Measurements from ENCODE around the gene NFAT5.
"Not testable (repeated sequence)": the region's sequence is repeated elsewhere in the genome, so short reads cannot be mapped to it uniquely, and the experiment has no call there.

The NFAT5 gene

GRCh38 chr16:69596801-69597200, 31.0 kb downstream of the NFAT5 start:
- no peak for DNase-seq

GRCh38 chr16:69598045-69598444, 32.3 kb downstream of the NFAT5 start:
- no peak for DNase-seq

GRCh38 chr16:69599731-69600130, 34.0 kb downstream of the NFAT5 start:
- no peak for DNase-seq

GRCh38 chr16:69600202-69600601, 34.4 kb downstream of the NFAT5 start:
- DNase-seq = no peak

- DNase-seq = no peak
Observed at GRCh38 chr16:69601250-69601649, 35.5 kb downstream of the NFAT5 start.

- DNase-seq = no peak
Observed at GRCh38 chr16:69606985-69607384, 41.2 kb downstream of the NFAT5 start.

- no peak for DNase-seq
Observed at GRCh38 chr16:69607674-69608073, 41.9 kb downstream of the NFAT5 start.

- no peak for DNase-seq
Observed at GRCh38 chr16:69610356-69610755, 44.6 kb downstream of the NFAT5 start.

- no peak for DNase-seq
Observed at GRCh38 chr16:69611103-69611640, 45.4 kb downstream of the NFAT5 start.

- DNase-seq = no peak
Observed at GRCh38 chr16:69613378-69614154, 47.8 kb downstream of the NFAT5 start.

GRCh38 chr16:69615528-69615927, 49.8 kb downstream of the NFAT5 start:
- DNase-seq = no peak

- no peak for DNase-seq
Observed at GRCh38 chr16:69616082-69616481, 50.3 kb downstream of the NFAT5 start.

GRCh38 chr16:69618307-69618706, 52.5 kb downstream of the NFAT5 start:
- DNase-seq = no peak

GRCh38 chr16:69618721-69619120, 53.0 kb downstream of the NFAT5 start:
- no peak for DNase-seq

GRCh38 chr16:69619514-69619913, 53.7 kb downstream of the NFAT5 start:
- DNase-seq = no peak

GRCh38 chr16:69620573-69620972, 54.8 kb downstream of the NFAT5 start:
- DNase-seq = no peak

GRCh38 chr16:69621225-69621624, 55.5 kb downstream of the NFAT5 start:
- no peak for DNase-seq

GRCh38 chr16:69626256-69626655, 60.5 kb downstream of the NFAT5 start:
- no peak for DNase-seq

GRCh38 chr16:69632828-69633227, 67.1 kb downstream of the NFAT5 start:
- DNase-seq = no peak

GRCh38 chr16:69633375-69633774, 67.6 kb downstream of the NFAT5 start:
- no peak for DNase-seq

GRCh38 chr16:69636563-69637146, 70.9 kb downstream of the NFAT5 start:
- DNase-seq = not testable (repeated sequence)

- DNase-seq = not testable (repeated sequence)
Observed at GRCh38 chr16:69637206-69637865, 71.6 kb downstream of the NFAT5 start.

GRCh38 chr16:69643997-69644396, 78.2 kb downstream of the NFAT5 start:
- not testable (repeated sequence) for DNase-seq

- DNase-seq = no peak
Observed at GRCh38 chr16:69644790-69645189, 79.0 kb downstream of the NFAT5 start.
